SHP77 treated with DMSO at 0.1 percent for 48 hours (cell line): Measurements from ENCODE around the gene NBPF26.
"Not testable (repeated sequence)": the region's sequence is repeated elsewhere in the genome, so short reads cannot be mapped to it uniquely, and the experiment has no call there.

ENCODE experiments used
- DNase-seq: peaks from one replicate; lab custom pipeline; 2025; lab: John Stamatoyannopoulos, UW

Gene NBPF26

GRCh38 chr1:120723715-120724402 is at the start of gene NBPF26:
Gene NBPF26 (plus strand): TSS chr1:120723945.
- DNase-seq, result not testable (repeated sequence)

DNA sequence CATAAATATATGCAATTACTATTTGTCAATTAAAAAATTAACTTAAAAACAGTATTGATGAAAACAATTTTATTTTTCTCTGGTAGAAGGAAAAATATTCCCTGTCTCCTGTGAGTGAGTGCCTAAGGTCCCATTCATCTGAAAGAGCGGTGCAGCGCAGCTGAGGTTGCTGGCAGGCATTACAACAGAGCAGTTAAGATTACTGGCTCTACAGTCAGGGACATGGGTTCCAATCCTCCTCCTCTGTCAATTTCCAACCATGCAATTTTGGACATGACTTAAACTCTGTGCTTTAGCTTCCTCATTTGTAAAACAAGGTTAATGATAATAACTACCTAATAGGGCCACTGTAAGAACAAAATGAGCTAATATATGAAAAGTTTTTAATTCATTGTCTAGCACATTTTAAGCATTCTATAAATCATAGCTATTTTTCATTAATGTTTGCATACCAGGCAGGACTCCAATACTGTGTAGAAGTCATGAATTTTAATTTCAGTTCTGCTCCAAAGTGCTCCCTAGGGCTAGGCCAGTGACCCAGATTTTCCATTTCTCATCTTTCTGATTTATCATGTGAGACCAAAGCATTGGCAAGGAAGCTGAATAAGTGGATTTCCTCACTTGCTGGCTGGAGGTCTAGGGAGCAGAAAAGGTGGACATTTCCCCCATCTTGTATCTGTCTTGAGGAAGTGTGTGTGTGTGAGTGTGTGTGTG is 43.5 kb upstream of the NBPF26 start:
- not testable (repeated sequence) for DNase-seq

DNA sequence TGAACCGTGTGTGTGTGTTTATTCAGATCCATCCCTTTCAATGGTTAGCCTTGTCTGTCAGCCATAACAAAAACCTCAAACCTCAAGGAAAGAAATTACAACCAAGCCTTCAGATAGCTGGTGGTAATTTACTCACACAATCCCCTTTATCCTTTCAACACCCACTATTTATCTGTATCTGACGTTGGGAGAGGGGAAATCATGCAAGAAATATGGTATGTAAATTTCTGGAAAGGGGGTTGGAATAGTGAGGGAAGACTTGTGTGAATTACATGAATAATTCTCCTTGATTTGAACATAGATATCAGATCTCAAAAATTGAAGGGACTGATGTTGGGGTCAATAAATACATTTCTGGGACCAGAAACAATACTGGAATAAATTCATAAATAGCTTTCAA is 42.8 kb upstream of the NBPF26 start:
- DNase-seq, result not testable (repeated sequence)

- DNase-seq, result not testable (repeated sequence)
These were observed 39.3 kb upstream of the NBPF26 start for GRCh38 chr1:120684397-120684796.

- not testable (repeated sequence) for DNase-seq
These were observed 38.1 kb upstream of the NBPF26 start for GRCh38 chr1:120685622-120686021.

DNA sequence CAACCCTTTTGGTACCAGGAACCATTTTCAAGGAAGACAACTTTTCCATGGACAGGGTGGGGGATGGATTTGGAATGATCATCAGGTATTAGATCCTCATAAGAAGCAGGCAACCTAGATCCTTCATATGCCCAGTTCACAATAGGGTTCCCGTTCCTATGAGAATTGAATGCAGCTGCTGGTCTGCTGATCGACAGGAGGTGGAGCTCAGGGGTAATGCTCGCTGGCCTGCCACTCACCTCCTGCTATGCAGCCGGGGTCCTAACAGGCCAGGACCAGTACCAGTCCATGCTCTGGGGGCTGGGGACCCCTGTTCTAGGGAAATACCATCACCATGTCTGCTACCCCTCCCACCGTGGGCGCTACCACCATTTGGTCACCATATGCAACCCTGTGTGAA is 36.5 kb upstream of the NBPF26 start:
- not testable (repeated sequence) for DNase-seq

- DNase-seq, result not testable (repeated sequence)
These were observed 22.8 kb upstream of the NBPF26 start for GRCh38 chr1:120700807-120701562.

- DNase-seq, result not testable (repeated sequence)
These were observed 409 bp upstream of the NBPF26 start for GRCh38 chr1:120723358-120723714.

DNA sequence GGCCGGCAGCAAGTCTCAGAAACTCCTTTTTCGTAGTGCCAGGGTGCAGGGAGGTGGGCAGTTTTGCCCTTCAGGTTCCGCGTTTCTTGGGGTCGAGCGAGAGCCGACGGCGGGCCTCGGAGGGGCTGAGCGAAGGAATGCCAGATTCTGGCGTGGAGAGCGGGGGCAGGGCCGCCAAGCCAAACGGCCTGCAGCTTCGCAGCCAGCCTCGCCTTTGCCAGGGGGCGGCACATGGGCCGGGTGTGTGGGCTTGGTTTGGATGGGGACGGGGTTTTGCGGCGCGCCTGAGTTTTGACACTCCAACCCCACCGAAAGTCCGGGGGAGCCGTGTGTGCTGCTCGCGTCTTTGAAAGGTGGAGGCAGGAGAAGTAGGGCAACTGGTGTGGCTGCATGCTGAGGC is 762 bp downstream of the NBPF26 start:
- not testable (repeated sequence) for DNase-seq

- not testable (repeated sequence) for DNase-seq
These were observed 5.1 kb downstream of the NBPF26 start for GRCh38 chr1:120728811-120729210.

GRCh38 chr1:120769090-120769489 is 45.3 kb downstream of the NBPF26 start:
- not testable (repeated sequence) for DNase-seq

- DNase-seq, result not testable (repeated sequence)
These were observed 81.7 kb downstream of the NBPF26 start for GRCh38 chr1:120805452-120805851.

- not testable (repeated sequence) for DNase-seq
These were observed 88.1 kb downstream of the NBPF26 start for GRCh38 chr1:120811822-120812221.

- not testable (repeated sequence) for DNase-seq
These were observed 101.3 kb downstream of the NBPF26 start for GRCh38 chr1:120825051-120825450.

- not testable (repeated sequence) for DNase-seq
These were observed 102.9 kb downstream of the NBPF26 start for GRCh38 chr1:120826623-120827022.

DNA sequence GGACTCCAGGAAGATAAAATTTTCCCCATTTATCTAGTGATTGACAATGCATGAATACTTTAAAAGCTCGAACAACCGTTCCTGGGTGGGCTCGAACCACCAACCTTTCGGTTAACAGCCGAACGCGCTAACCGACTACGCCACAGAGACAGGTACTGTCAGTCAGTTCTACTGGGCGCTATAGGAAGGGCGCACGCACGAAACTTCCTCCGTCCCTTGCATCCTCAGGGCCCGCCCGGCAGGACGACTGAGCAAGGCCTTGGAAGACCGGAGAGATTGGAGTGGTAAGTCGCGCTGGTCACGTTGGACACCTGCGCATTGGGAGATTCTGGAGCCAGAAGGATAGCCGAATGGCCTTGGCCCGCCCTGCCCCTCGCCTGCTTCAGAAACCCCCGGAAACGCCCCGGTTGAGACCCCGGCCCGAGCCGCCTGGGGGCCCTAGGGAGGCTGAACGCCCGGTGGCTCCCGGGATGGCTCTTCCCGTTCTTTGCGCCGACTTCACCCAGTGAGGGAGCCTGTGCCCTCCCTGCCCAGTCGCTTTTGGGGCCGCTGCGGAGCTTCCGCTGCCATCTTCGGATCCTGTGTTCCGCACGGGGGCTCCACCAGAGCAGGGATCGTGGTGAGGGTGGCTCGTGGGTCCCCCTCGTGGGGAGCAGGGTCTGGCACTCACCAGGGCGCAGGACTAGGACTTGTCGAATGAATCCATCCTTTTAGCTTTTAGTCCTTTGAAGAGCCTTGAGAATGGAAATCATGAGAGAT is 120.6 kb downstream of the NBPF26 start:
- not testable (repeated sequence) for DNase-seq

DNA sequence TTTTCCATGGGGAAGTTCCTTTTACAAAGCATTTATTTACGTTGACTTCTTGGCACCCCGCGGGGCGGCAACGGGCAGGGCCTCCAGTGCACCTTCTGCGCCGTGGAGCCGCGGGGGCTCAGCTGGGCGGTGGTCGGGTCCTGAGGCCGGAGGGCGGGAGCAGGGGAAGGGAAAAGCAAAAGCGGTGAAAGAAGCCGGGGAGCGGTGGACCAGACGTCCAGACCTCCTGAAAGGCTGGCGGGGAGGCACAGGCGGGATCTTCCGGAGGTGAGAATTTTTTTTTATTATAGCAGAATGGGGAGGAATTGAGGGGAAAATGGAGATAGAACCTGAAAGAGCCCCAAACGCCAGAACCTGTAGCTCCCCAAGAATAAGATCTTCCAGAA is 121.2 kb downstream of the NBPF26 start:
- not testable (repeated sequence) for DNase-seq

GRCh38 chr1:120849400-120850286 is 125.9 kb downstream of the NBPF26 start:
- not testable (repeated sequence) for DNase-seq

- not testable (repeated sequence) for DNase-seq
These were observed 126.5 kb downstream of the NBPF26 start for GRCh38 chr1:120850287-120850536.

DNA sequence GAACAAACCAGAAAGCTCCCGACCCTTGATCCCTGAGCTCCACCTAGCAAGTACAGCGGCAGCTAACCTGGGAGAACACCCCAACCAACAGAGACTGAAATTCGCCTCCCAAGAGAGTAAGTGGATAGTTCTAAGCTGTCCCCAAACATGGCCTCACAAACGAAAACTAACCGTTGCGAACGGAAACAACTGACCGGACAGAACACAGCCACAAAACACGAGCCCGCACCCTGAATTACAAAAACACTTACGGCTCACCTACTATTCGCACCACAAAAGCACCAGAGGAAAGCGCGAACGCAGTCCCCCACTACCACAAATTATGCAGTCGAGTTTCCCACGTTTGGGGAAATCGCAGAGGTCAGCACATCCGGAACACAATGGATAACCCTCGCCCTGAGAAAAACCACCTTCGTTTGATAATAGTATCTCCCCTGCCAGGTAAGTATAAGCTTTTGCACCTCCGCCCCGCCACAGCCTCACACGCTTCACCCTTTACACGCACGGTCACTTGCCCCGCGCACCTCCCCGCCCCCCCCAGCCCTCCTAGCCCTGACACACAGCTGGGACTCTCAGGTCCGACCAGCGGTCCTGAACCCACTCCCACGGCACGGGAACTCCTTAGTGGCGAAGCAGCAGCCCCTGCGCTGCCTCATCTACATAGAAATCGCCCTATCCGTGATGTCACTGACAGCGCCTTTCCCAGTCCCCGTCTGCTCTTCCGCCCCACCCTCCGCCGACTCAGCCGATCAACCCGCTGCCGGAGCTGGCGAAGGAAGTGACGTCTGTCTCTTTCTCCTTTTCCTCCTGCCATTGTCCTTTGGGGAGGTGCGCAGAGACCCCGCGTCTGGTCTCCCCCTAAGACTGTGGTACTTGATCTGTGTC is 127.0 kb downstream of the NBPF26 start:
- DNase-seq, result peak; percentile 97
